WTC11 (cell line): ENCODE data around the gene DUSP15. TPM values are rescaled to one million over a fixed set of nuclear protein-coding genes. Genes with fewer than 3 reads are reported as not detected.

Source experiments
- ATAC-seq: fragments of 200-7000 bp; cut with Tn5 transposase; 2 replicates; pipeline ENCODE4 v1.10.0; 2021; ENCODE audit warnings: mild to moderate bottlenecking, moderate library complexity
- CTCF ChIA-PET: fragments of 300-600 bp; sonication (Branson Sonifier 250); formaldehyde crosslinking; loops from one replicate; lab custom pipeline; 2021; ENCODE audit warnings: antibody characterized with exemption; lab: Charles Lee
- POLR2A ChIA-PET: fragments of 350-600 bp; sonication (Branson Sonifier 250); formaldehyde crosslinking; loops from one replicate; lab custom pipeline; 2021; ENCODE audit warnings: antibody characterized with exemption; lab: Charles Lee
- DNase-seq: peaks from one replicate; pipeline ENCODE4 v3.0.0; 2021; ENCODE audit warnings: low spot score
- H3K27ac Mint-ChIP-seq: 2 replicates; pipeline ENCODE4 v1.8.0; 2021; ENCODE audit warnings: mixed read lengths
- H3K27me3 Mint-ChIP-seq: 2 replicates; pipeline ENCODE4 v1.8.0; 2021; ENCODE audit warnings: low read depth, mild to moderate bottlenecking, moderate library complexity, mixed read lengths
- H3K36me3 Mint-ChIP-seq: 2 replicates; pipeline ENCODE4 v1.8.0; 2021; ENCODE audit warnings: mixed read lengths
- H3K4me1 Mint-ChIP-seq: 2 replicates; pipeline ENCODE4 v1.8.0; 2022; ENCODE audit warnings: mixed read lengths
- H3K4me3 Mint-ChIP-seq: 2 replicates; pipeline ENCODE4 v1.8.0; 2021; ENCODE audit warnings: mild to moderate bottlenecking, moderate library complexity, mixed read lengths
- H3K9me3 Mint-ChIP-seq: 2 replicates; pipeline ENCODE4 v1.8.0; 2021; ENCODE audit warnings: mixed read lengths
- ATF6 ChIP-seq: sonication (generic); formaldehyde crosslinking; IDR thresholded peaks from 2 replicates; pipeline ENCODE4 v1.8.1; 2023; ENCODE audit warnings: mild to moderate bottlenecking, missing genetic modification reagents
- CBFB ChIP-seq: sonication (generic); formaldehyde crosslinking; IDR thresholded peaks from 2 replicates; pipeline ENCODE4 v1.8.1; 2022; ENCODE audit warnings: mild to moderate bottlenecking, low read depth, missing genetic modification reagents
- CDX4 ChIP-seq: fragments of 250-450 bp; sonication (Bioruptor Pico); IDR thresholded peaks from 2 replicates; pipeline ENCODE4 v1.9.0; 2021; ENCODE audit warnings: moderate library complexity, mild to moderate bottlenecking, inconsistent platforms, borderline replicate concordance
- CREB1 ChIP-seq: sonication (generic); formaldehyde crosslinking; IDR thresholded peaks from 2 replicates; pipeline ENCODE4 v1.8.0; 2023; ENCODE audit warnings: mild to moderate bottlenecking, missing genetic modification reagents
- EMX1 ChIP-seq: fragments of 250-450 bp; sonication (Bioruptor Pico); IDR thresholded peaks from 2 replicates; pipeline ENCODE4 v1.8.0; 2021; ENCODE audit warnings: mild to moderate bottlenecking
- ETV6 ChIP-seq: sonication (generic); formaldehyde crosslinking; IDR thresholded peaks from 2 replicates; pipeline ENCODE4 v1.8.1; 2022; ENCODE audit warnings: mild to moderate bottlenecking, missing genetic modification reagents
- GRHL2 ChIP-seq: fragments of 250-450 bp; sonication (Bioruptor Pico); IDR thresholded peaks from 2 replicates; pipeline ENCODE4 v1.8.0; 2022; ENCODE audit warnings: mild to moderate bottlenecking, moderate library complexity; ENCODE audit not compliant: insufficient replicate concordance, severe bottlenecking
- GTF2I ChIP-seq: fragments of 250-450 bp; sonication (Bioruptor Pico); conservative IDR thresholded peaks from 2 replicates; pipeline ENCODE4 v1.4.0; 2021; ENCODE audit warnings: mild to moderate bottlenecking
- HMGXB4 ChIP-seq: sonication (generic); formaldehyde crosslinking; IDR thresholded peaks from 2 replicates; pipeline ENCODE4 v1.8.1; 2023; ENCODE audit warnings: mild to moderate bottlenecking, moderate library complexity, missing genetic modification reagents
- KAT7 ChIP-seq: sonication (generic); formaldehyde crosslinking; IDR thresholded peaks from 2 replicates; pipeline ENCODE4 v1.8.1; 2023; ENCODE audit warnings: missing genetic modification reagents, mild to moderate bottlenecking, borderline replicate concordance
- MLX ChIP-seq: sonication (generic); formaldehyde crosslinking; IDR thresholded peaks from 2 replicates; pipeline ENCODE4 v1.8.1; 2023; ENCODE audit warnings: mild to moderate bottlenecking, missing genetic modification reagents, moderate library complexity
- NFATC4 ChIP-seq: fragments of 250-450 bp; sonication (Bioruptor Pico); IDR thresholded peaks from 2 replicates; pipeline ENCODE4 v1.9.0; 2021; ENCODE audit warnings: mild to moderate bottlenecking
- NR2C2 ChIP-seq: sonication (generic); formaldehyde crosslinking; IDR thresholded peaks from 2 replicates; pipeline ENCODE4 v1.8.0; 2022; ENCODE audit warnings: mild to moderate bottlenecking, missing genetic modification reagents
- OVOL2 ChIP-seq: fragments of 250-450 bp; sonication (Bioruptor Pico); IDR thresholded peaks from 2 replicates; pipeline ENCODE4 v1.9.0; 2021; ENCODE audit warnings: mild to moderate bottlenecking, borderline replicate concordance
- PREB ChIP-seq: sonication (generic); formaldehyde crosslinking; IDR thresholded peaks from 2 replicates; pipeline ENCODE4 v1.8.1; 2022; ENCODE audit warnings: mild to moderate bottlenecking, missing genetic modification reagents, moderate library complexity, borderline replicate concordance
- PRRX2 ChIP-seq: fragments of 250-450 bp; sonication (Bioruptor Pico); IDR thresholded peaks from 2 replicates; pipeline ENCODE4 v1.8.0; 2021; ENCODE audit warnings: mild to moderate bottlenecking
- RORB ChIP-seq: fragments of 250-450 bp; sonication (Bioruptor Pico); IDR thresholded peaks from 2 replicates; pipeline ENCODE4 v1.9.0; 2021; ENCODE audit warnings: mild to moderate bottlenecking
- SP1 ChIP-seq: sonication (generic); formaldehyde crosslinking; conservative IDR thresholded peaks from 2 replicates; pipeline ENCODE4 v1.8.1; 2022; ENCODE audit warnings: missing genetic modification reagents
- TEAD1 ChIP-seq: sonication (generic); formaldehyde crosslinking; IDR thresholded peaks from 2 replicates; pipeline ENCODE4 v1.8.0; 2022; ENCODE audit warnings: mild to moderate bottlenecking, missing genetic modification reagents
- TEAD4 ChIP-seq: sonication (generic); formaldehyde crosslinking; IDR thresholded peaks from 2 replicates; pipeline ENCODE4 v1.8.0; 2022; ENCODE audit warnings: mild to moderate bottlenecking, missing genetic modification reagents
- ZNF138 ChIP-seq: sonication (generic); formaldehyde crosslinking; conservative IDR thresholded peaks from 2 replicates; pipeline ENCODE4 v1.8.1; 2022; ENCODE audit warnings: mild to moderate bottlenecking, moderate library complexity, missing genetic modification reagents
- ZNF219 ChIP-seq: sonication (generic); formaldehyde crosslinking; IDR thresholded peaks from 2 replicates; pipeline ENCODE4 v1.8.0; 2023; ENCODE audit warnings: missing genetic modification reagents, mild to moderate bottlenecking, borderline replicate concordance
- ZNF317 ChIP-seq: sonication (generic); formaldehyde crosslinking; IDR thresholded peaks from 2 replicates; pipeline ENCODE4 v1.8.1; 2023; ENCODE audit warnings: low read depth, mild to moderate bottlenecking, moderate library complexity, missing genetic modification reagents, borderline replicate concordance
- ZNF423 ChIP-seq: fragments of 250-450 bp; sonication (Bioruptor Pico); IDR thresholded peaks from 2 replicates; pipeline ENCODE4 v2.1.2; 2022; ENCODE audit warnings: mild to moderate bottlenecking, moderate library complexity
- ZNF512 ChIP-seq: sonication (generic); formaldehyde crosslinking; IDR thresholded peaks from 2 replicates; pipeline ENCODE4 v1.8.1; 2022; ENCODE audit warnings: missing genetic modification reagents, borderline replicate concordance
- ZNF532 ChIP-seq: fragments of 250-450 bp; sonication (Bioruptor Pico); IDR thresholded peaks from 2 replicates; pipeline ENCODE4 v1.9.0; 2021; ENCODE audit warnings: mild to moderate bottlenecking, borderline replicate concordance
- total RNA-seq: library from RNA; stranded (reverse); gene quantifications from 3 replicates; pipeline ENCODE4 v1.2.3, GENCODE V29; 2021

The DUSP15 gene
- total RNA-seq, 1 experiment from 2014 or later: 1.7 TPM

- ATAC-seq (peak; percentile 82), DNase-seq (peak; percentile 82)
- CTCF ChIA-PET: interaction anchor here (0.6 to 3.6 kb wide), 12 partner anchors 9 to 347 kb away, joined by 3 to 28 read pairs (median 6); partner anchors contain the start of genes HM13 and PDRG1
- Mint-ChIP-seq H3K36me3 (no peaks in the 10 kb centered on the region), H3K4me3 (peak overlapping the region; percentile 91), H3K27me3 (peaks cover 37% of the 10 kb centered on the region), H3K27ac (peak overlapping the region; percentile 93), H3K9me3 (no peaks in the 10 kb centered on the region), H3K4me1 (peaks cover 15% of the 10 kb centered on the region)
- POLR2A ChIA-PET: interaction anchor here (0.6 to 1.5 kb wide), 2 partner anchors 90 to 158 kb away, joined by 4 to 6 read pairs; partner anchors contain the start of gene PDRG1
- no peak for TF ChIP-seq GTF2I (CRISPR knock-in tag)
- no peak for TF ChIP-seq ZNF512 (CRISPR knock-in tag)
- TF ChIP-seq PREB (CRISPR knock-in tag): no peak
- TF ChIP-seq KAT7: no peak
- no peak for TF ChIP-seq ZNF138 (CRISPR knock-in tag)
- no peak for TF ChIP-seq OVOL2 (CRISPR knock-in tag)
- TF ChIP-seq CDX4 (CRISPR knock-in tag): no peak
- TF ChIP-seq MLX (CRISPR knock-in tag): no peak
- no peak for TF ChIP-seq ZNF317 (CRISPR knock-in tag)
- TF ChIP-seq ETV6 (CRISPR knock-in tag): no peak
- no peak for TF ChIP-seq RORB (CRISPR knock-in tag)
- TF ChIP-seq TEAD4: no peak
- peak; percentile 10 for TF ChIP-seq SP1 (CRISPR knock-in tag)
- 0 out of 2 replicates have a peak, but pooled peaks have one; percentile 32 for TF ChIP-seq CBFB
- TF ChIP-seq PRRX2: no peak
- no peak for TF ChIP-seq GRHL2 (CRISPR knock-in tag)
- TF ChIP-seq ZNF532 (CRISPR knock-in tag): no peak
- TF ChIP-seq HMGXB4: peak; percentile 55; the same call in 1 of the 2 replicates
- no peak for TF ChIP-seq CREB1 (CRISPR knock-in tag)
- no peak for TF ChIP-seq ZNF423 (CRISPR knock-in tag)
- no peak for TF ChIP-seq NR2C2 (CRISPR knock-in tag)
- no peak for TF ChIP-seq ATF6 (CRISPR knock-in tag)
- no peak for TF ChIP-seq EMX1 (CRISPR knock-in tag)
- no peak for TF ChIP-seq NFATC4 (CRISPR knock-in tag)
- no peak for TF ChIP-seq TEAD1 (CRISPR knock-in tag)
- no peak for TF ChIP-seq ZNF219 (CRISPR knock-in tag)
Measured at GRCh38 chr20:31861385-31862156, 8.8 kb downstream of the DUSP15 start.
